HL-60 (cell line): ENCODE results near the gene FIGN.

Source experiments
- DNase-seq, 2 experiments: peaks; one replicate each; pipeline ENCODE4 v3.0.0-alpha.2; 2010 to 2020; ENCODE audit warnings: low read depth in 1 of 2, low spot score in 1 of 2
- H3K27ac ChIP-seq: fragments of 250-450 bp; sonication (Bioruptor Pico); replicated peaks from 2 replicates; pipeline ENCODE4 v1.5.1; 2020; ENCODE audit warnings: mild to moderate bottlenecking, moderate library complexity
- H3K27me3 ChIP-seq: fragments of 250-450 bp; sonication (Bioruptor Pico); 2 replicates; pipeline ENCODE4 v1.5.1; 2021; ENCODE audit warnings: mild to moderate bottlenecking, moderate library complexity; ENCODE audit not compliant: insufficient read depth, poor library complexity, severe bottlenecking
- H3K4me3 ChIP-seq: replicated peaks from 2 replicates; pipeline ENCODE4 v1.5.1; 2011; ENCODE audit warnings: mild to moderate bottlenecking, control low read depth, low read length; ENCODE audit not compliant: insufficient read depth
- GABPA ChIP-seq: IDR thresholded peaks from 2 replicates; pipeline ENCODE4 v1.6.1; 2012; ENCODE audit warnings: low read depth
- POLR2AphosphoS5 ChIP-seq: IDR thresholded peaks from 2 replicates; pipeline ENCODE4 v1.6.1; 2012; ENCODE audit warnings: low read depth
- SPI1 ChIP-seq: IDR thresholded peaks from 2 replicates; pipeline ENCODE4 v1.6.1; 2012; ENCODE audit warnings: low read depth, mild to moderate bottlenecking, borderline replicate concordance
- TF ChIP-seq, protein P1 (sequence below): IDR thresholded peaks from one replicate; pipeline ENCODE4 v1.5.1; 2011; ENCODE audit warnings: low read length, control low read depth, inconsistent platforms; ENCODE audit not compliant: insufficient read depth
- TF ChIP-seq, protein P2 (sequence below): IDR thresholded peaks from 2 replicates; pipeline ENCODE4 v1.6.1; 2012; ENCODE audit warnings: low read depth; ENCODE audit not compliant: insufficient replicate concordance

FIGN gene

DNA sequence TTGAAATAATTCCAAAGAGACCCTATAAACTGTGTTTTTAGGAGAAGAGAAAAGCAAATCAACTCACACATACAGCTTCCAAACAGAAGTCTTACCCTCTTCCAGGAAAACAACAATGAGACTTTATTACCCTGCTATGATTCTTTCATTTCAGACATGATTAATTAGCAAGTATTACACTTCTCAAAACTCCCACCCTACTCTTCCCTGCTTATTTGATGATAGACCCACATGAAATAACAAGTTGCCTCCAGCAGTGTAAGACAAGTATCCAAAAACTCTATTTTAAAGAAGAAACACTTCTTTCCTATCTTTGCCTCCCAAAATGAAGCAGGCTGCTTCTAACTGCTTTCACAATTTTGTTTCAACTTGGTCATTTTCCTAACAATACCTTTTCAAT, 4.1 kb downstream of the FIGN start:
- TF ChIP-seq POLR2AphosphoS5 (no peak), GABPA (no peak), SPI1 (no peak)
- TF ChIP-seq, protein P1, sequence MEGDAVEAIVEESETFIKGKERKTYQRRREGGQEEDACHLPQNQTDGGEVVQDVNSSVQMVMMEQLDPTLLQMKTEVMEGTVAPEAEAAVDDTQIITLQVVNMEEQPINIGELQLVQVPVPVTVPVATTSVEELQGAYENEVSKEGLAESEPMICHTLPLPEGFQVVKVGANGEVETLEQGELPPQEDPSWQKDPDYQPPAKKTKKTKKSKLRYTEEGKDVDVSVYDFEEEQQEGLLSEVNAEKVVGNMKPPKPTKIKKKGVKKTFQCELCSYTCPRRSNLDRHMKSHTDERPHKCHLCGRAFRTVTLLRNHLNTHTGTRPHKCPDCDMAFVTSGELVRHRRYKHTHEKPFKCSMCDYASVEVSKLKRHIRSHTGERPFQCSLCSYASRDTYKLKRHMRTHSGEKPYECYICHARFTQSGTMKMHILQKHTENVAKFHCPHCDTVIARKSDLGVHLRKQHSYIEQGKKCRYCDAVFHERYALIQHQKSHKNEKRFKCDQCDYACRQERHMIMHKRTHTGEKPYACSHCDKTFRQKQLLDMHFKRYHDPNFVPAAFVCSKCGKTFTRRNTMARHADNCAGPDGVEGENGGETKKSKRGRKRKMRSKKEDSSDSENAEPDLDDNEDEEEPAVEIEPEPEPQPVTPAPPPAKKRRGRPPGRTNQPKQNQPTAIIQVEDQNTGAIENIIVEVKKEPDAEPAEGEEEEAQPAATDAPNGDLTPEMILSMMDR = no peak
- TF ChIP-seq, protein P2, sequence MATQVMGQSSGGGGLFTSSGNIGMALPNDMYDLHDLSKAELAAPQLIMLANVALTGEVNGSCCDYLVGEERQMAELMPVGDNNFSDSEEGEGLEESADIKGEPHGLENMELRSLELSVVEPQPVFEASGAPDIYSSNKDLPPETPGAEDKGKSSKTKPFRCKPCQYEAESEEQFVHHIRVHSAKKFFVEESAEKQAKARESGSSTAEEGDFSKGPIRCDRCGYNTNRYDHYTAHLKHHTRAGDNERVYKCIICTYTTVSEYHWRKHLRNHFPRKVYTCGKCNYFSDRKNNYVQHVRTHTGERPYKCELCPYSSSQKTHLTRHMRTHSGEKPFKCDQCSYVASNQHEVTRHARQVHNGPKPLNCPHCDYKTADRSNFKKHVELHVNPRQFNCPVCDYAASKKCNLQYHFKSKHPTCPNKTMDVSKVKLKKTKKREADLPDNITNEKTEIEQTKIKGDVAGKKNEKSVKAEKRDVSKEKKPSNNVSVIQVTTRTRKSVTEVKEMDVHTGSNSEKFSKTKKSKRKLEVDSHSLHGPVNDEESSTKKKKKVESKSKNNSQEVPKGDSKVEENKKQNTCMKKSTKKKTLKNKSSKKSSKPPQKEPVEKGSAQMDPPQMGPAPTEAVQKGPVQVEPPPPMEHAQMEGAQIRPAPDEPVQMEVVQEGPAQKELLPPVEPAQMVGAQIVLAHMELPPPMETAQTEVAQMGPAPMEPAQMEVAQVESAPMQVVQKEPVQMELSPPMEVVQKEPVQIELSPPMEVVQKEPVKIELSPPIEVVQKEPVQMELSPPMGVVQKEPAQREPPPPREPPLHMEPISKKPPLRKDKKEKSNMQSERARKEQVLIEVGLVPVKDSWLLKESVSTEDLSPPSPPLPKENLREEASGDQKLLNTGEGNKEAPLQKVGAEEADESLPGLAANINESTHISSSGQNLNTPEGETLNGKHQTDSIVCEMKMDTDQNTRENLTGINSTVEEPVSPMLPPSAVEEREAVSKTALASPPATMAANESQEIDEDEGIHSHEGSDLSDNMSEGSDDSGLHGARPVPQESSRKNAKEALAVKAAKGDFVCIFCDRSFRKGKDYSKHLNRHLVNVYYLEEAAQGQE = no peak
- H3K27me3 ChIP-seq = peaks cover 17% of the 10 kb centered on the region
- no peak overlapping the region for H3K4me3 ChIP-seq
- no peak overlapping the region for H3K27ac ChIP-seq
- no peak for DNase-seq

DNA sequence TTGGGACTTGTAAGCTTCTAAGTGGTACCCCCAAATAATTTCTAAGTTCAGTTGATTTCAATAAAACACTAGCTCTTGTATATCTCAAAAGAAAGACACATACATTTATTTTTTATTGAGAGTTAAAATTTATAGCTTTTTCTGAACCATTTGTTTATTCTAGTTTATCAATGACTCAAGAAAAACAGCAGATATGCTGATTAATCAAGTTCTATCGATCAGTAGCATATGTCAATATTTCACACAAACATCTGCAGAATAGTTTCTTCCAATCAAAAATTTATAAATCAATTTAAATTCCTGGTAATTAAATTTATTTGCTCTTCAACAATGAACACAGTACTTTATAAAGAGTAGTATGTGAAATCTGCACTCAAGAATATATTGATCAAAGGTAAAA, 5.3 kb downstream of the FIGN start:
- DNase-seq = no peak
- Histone ChIP-seq H3K27ac (no peak overlapping the region), H3K4me3 (no peak overlapping the region), H3K27me3 (peaks cover 10% of the 10 kb centered on the region)
- TF ChIP-seq, protein P1 = no peak
- TF ChIP-seq, protein P2 = no peak
- TF ChIP-seq GABPA = no peak
- TF ChIP-seq POLR2AphosphoS5 = no peak
- TF ChIP-seq SPI1 = no peak

DNA sequence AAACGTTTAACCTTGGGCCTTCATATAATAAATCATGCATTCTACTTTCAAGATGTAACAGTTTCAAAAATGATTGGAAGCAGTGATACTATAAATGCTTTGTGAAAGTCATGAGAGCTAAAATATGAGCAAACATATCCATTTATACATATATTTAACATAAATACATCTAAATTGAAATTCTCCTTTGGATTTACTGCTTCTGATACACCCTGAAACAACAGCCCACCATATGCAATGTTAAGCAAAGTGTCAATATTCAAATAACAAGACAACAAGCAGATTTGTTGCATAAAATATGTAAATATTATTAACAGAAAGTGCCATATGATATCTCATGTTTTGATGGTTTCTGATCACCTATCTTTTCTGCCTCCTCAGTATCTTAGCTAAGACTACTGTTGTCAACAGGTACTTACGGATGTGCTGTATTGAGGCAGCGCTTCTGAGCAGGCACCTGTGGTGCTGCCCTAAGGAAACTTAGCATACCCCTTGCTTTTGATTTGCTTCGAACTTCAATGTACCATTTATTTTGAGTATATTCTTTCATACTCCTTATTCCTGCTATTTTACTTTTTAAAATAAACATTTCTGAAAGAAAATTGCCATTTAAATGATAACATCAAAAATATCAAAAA, 6.1 kb downstream of the FIGN start:
- Histone ChIP-seq H3K27ac (no peak overlapping the region), H3K4me3 (no peak overlapping the region), H3K27me3 (peaks cover 3% of the 10 kb centered on the region)
- no peak for TF ChIP-seq GABPA
- TF ChIP-seq, protein P1 = no peak
- no peak for TF ChIP-seq POLR2AphosphoS5
- no peak for TF ChIP-seq SPI1
- TF ChIP-seq, protein P2 = no peak
- DNase-seq = no peak
